Heart left ventricle (tissue), 13 donors: ENCODE results near the gene MS4A14.

Experiments used
- CTCF ChIP-seq, 12 donors: fragments of 200-600 bp; sonication (generic) in 4 of 12; IDR thresholded peaks; one replicate each; pipeline versions ENCODE4 v1.5.0 to v1.8.0; 2018 to 2022; ENCODE audit warnings: antibody characterized with exemption in 12 of 12, mild to moderate bottlenecking in 5 of 12
- POLR2A ChIP-seq, 2 donors: fragments of 450-650 bp; IDR thresholded peaks; one replicate each; pipeline ENCODE4 v1.6.1; 2017; ENCODE audit warnings: antibody characterized with exemption in 2 of 2, mild to moderate bottlenecking in 2 of 2, moderate library complexity in 2 of 2
- donor health status: ischemic (EF 13 %, LVEDD 7.1; RV severe dilation, severe dysfunction).
- donor health status: DM: no; HTN: yes; CAD: no.
- donor health status: DM: no; HTN: no; CAD: no.
- donor health status: ischemic (EF 25% LVEDD 6.9; RV normal size, moderate dysfunction).
- donor health status: ischemic (EF 25% LVEDD 5.7; RV mildly dilated, moderate dysfunction).
- donor health status: ischemic (EF 35%, LVEDD 5.7; RV mildly dilated, moderate dysfunction).
- donor health status: nonischemic (EF 11% LVEDD 7.7; RV severe dilation, severe dysfunction).
- donor health status: DM: yes; HTN: yes; CAD: no.
- donor health status: PGD.
- donor health status: ischemic (EF 29% LVEDD 5.4; RV normal size, mild dysfunction).
- donor health status: nonischemic (EF 23%, LVEDD 6.1; RV moderate dilation, normal function).

GRCh38 chr11:60396799-60397198, 540 bp downstream of the MS4A14 start:
- TF ChIP-seq CTCF (IDR thresholded peaks at IDR 0.05): no peak
- no peak for TF ChIP-seq POLR2A (IDR thresholded peaks at IDR 0.05)
